ENCODE data around the gene NNAT.
"Not testable (repeated sequence)": the region's sequence is repeated elsewhere in the genome, so short reads cannot be mapped to it uniquely, and the experiment has no call there.

Gene NNAT

DNA sequence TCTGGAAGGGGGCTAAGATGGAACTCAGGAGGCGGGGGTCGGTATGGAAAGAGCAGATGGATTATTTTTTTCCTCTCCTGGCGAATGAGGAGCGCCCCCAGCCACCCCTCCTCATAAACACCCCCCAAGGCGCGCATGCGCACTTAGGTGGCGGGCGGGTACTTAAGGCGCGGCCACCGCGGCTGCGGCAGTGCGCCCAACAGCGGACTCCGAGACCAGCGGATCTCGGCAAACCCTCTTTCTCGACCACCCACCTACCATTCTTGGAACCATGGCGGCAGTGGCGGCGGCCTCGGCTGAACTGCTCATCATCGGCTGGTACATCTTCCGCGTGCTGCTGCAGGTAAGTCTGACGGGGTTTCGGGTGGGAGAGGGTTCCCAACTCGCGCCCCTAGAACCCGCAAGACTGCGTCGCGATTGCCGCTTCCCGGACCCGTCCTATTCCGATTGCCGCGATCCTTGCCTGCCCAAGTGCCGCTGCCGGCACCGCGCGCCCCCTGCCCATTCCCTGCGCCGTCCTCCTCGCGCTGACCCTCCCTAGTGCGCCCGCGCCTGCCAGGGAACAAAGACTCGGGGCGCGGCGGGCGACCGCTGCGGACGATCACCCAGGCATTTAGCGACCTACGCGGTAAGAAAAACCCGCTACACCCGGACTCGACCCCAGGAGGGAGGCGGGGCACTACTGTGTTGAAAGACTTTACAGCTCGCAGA is at the start of gene NNAT:
Gene NNAT, plus strand, starts transcription at position 190 of the 711 bp plus-strand sequence. Its CDS starts 82 bp downstream, at position 272.
- no peak for DNase-seq (ENCODE audit: low read depth in 1 of 2, low spot score in 1 of 2)

GRCh38 chr20:37471741-37472235 is 49.3 kb upstream of the NNAT start:
- DNase-seq (ENCODE audit: low read depth in 1 of 2, low spot score in 1 of 2): no peak

- not testable (repeated sequence) for DNase-seq (ENCODE audit: low read depth in 1 of 2, low spot score in 1 of 2)
These were observed 48.6 kb upstream of the NNAT start for GRCh38 chr20:37472435-37472834.

- no peak for DNase-seq (ENCODE audit: low read depth in 1 of 2, low spot score in 1 of 2)
These were observed 47.6 kb upstream of the NNAT start for GRCh38 chr20:37473249-37474000.

GRCh38 chr20:37474386-37474785 is 46.7 kb upstream of the NNAT start:
- DNase-seq (ENCODE audit: low read depth in 1 of 2, low spot score in 1 of 2): no peak

DNA sequence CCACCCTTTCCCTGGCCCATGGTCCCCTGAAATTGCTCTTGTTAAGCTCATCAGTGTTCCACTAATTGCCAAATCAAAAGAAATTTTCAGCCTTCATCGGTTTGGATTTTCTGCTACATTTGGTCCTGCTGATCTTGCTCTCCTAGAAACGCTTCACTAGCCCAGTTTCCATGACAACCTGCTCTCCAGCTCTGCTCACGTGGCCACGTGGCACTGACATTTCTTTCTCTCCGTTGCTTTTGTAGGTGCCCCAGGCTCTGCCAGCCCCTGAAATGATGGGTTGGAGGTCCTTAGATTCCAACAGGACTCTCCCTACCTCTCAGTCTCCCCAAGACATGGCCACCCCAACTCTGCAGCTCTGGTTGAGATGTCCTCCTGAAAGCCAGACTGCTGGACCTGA is 45.8 kb upstream of the NNAT start:
- DNase-seq (ENCODE audit: low read depth in 1 of 2, low spot score in 1 of 2): no peak

GRCh38 chr20:37477041-37477440 is 44.0 kb upstream of the NNAT start:
- no peak for DNase-seq (ENCODE audit: low read depth in 1 of 2, low spot score in 1 of 2)

- DNase-seq (ENCODE audit: low read depth in 1 of 2, low spot score in 1 of 2): no peak
These were observed 41.8 kb upstream of the NNAT start for GRCh38 chr20:37479266-37479665.

- no peak for DNase-seq (ENCODE audit: low read depth in 1 of 2, low spot score in 1 of 2)
These were observed 40.9 kb upstream of the NNAT start for GRCh38 chr20:37479925-37480691.

GRCh38 chr20:37480919-37481318 is 40.1 kb upstream of the NNAT start:
- DNase-seq (ENCODE audit: low read depth in 1 of 2, low spot score in 1 of 2): no peak

DNA sequence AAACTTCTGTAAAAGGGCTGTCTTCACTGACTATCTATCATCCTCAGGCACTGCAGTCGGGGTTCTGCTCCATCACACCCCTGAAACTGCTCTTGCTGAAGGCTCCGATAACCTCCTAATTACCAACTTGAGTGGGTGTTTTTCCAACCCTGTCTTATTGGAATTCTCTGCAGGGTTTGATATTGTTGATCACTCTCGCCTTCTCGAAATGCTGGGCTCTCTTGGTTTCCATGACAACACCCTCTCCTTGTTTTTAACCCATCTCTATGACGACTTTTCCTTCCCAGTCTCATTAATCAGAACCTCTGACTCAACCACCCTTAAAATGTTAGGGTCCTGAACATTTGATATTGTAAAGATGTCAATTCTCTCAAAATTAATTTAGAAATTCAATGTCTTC is 39.4 kb upstream of the NNAT start:
- no peak for DNase-seq (ENCODE audit: low read depth in 1 of 2, low spot score in 1 of 2)

DNA sequence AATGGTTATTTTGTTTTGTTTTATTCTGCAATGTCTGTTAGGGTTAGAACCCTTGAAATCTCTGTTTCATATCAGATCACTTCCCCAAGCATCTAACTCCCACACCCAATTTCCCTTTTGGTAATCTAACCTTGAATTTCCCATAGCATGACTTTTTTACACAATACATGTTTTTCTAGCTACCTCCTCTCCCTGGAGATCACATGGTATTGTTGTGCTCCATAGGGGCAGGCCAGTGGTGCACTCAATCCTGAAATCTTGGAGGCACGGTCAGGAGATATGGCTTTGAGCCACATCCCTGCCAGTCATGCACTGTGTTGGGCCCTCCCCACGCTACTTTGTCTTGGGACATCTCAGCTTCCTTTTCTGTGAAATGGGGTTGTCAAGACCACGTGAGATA is 36.7 kb upstream of the NNAT start:
- no peak for DNase-seq (ENCODE audit: low read depth in 1 of 2, low spot score in 1 of 2)

- not testable (repeated sequence) for DNase-seq (ENCODE audit: low read depth in 1 of 2, low spot score in 1 of 2)
These were observed 34.8 kb upstream of the NNAT start for GRCh38 chr20:37486209-37486608.

DNA sequence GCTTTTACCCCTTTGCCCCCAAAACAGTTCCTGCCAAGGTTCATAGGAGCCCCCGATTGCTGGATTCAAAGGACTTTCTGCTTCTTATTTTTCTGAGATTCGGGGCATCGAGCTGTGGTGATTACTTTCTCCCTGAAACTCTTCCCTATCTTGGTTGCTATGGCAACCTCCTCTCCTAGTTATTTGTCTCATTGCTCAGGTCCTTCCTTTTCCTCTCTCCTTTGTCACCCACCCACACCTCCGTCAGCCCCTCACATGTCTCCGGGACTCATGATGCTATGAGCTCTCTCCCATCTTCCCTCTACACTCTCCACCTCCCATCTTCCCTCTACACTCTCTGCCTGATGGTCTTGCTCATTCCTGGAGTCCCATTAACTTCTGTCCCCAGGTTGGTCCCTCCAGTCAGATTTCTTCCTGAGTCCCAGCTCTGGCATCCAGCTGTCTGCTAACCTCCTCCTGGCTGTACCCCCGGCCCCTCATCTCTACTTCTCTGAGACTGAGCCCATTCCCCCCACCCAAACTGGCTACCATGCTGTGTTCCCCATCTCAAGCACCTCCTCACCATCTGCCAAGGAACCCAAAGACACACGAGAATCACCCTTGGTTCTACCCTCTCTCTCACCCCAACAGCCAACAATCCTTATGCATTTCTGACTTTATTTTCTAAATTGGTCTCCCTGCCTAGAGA is 30.2 kb upstream of the NNAT start:
- DNase-seq (ENCODE audit: low read depth in 1 of 2, low spot score in 1 of 2): no peak

DNA sequence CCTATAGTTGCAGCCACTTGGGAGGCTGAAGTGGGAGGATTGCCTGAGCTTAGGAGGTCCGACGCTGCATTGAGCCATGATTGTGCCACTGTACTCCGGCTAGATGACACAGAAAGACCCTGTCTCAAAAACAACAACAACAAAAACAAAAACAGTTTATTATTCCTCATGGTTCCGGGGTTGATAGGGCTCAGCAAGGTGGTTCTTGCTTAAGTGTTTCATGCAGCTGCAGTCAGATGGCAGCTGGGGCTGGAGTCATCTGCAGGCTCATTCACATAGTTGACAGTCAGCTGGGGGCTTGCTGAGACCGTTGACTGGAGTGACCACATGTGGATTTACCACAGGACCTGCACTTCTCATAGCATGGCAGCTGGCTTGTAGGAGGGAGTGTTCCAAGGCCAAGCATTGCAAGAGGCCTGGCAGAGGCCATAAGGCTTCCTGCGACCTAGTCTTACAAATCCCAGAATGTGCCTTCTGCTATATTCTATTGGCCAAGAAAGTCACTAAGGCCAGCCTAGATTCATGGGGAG is 28.9 kb upstream of the NNAT start:
- no peak for DNase-seq (ENCODE audit: low read depth in 1 of 2, low spot score in 1 of 2)

DNA sequence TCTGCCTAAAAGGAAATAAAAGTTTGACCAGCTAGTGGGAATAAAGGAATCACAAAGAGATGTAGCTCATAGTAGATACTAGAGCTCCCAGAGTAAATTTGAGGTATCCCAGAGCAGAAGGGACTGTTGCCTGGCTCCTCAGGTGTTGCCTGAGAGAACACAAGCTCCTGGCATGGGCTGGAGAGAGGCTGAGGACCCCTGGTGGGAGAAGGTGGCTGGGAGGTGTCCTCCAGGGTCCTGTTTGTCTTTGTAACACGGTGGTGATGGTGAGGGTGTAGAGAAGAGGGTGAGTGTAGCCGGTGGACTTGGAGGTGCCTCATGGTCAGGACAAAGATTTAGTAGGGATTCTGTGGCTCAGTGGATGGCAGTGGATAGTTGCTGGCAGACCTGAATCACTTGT is 28.1 kb upstream of the NNAT start:
- no peak for DNase-seq (ENCODE audit: low read depth in 1 of 2, low spot score in 1 of 2)

DNA sequence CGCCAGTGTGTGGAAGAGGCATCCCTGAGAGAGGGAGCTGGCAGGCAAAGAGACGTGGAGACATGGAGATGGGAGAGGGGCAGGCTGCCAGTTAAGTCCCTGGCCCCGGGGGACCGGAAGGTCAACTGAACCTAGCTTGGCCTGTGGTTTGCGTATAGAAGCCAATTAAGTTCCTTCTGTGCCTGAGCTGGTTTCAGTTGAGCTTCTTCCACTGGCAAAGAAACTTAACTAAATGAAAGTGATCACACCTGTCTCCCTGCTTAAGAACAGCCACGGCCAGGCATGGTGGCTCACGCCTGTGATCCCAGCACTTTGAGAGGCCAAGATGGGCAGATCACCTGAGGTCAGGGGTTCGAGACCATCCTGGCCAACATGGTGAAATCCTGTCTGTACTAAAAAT is 26.7 kb upstream of the NNAT start:
- DNase-seq (ENCODE audit: low read depth in 1 of 2, low spot score in 1 of 2): no peak

DNA sequence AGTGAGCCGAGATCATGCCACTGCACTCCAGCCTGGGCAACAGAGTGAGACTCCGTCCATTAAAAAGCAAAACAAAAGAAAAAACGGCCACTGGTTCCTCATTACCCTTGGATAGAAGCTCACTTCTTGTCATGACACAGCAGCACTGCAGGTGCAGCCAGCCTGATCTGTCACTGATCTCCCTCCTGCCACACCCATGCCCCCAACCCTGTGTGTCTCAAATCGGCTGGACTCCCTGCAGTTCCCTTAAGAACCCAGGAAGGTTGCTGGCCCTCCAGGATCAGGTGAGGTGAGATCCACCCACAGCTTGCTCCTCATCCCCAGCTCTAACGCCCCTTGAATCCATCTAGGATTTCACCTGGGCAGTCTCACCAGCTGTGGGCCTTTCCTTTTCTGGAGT is 26.3 kb upstream of the NNAT start:
- no peak for DNase-seq (ENCODE audit: low read depth in 1 of 2, low spot score in 1 of 2)

DNA sequence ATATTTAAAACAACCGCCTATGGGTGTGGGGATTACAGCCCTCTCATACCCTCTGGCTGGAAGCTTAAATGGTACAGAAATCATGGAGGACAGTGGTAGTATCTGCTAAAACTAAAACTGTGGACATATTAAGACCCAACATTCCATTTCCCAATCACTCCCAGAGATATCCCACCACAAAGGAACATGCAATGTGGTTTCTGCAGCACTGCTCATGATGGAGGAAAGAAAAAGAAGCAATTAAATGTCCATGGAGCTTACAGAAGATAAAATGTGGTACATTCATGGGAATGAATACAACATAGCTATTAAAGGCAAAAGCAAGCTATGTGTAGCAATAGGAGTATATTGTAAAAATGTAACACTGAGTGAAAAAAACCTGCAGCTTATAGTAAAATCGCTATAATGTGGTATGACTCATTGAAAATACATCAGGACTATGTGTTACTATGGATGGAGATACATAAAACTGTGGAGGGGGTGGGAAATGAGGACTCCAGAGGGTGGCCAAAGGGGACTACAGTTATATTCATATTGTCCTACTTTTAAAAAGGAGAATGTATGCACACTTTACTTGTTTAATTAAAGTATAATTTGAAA is 22.9 kb upstream of the NNAT start:
- no peak for DNase-seq (ENCODE audit: low read depth in 1 of 2, low spot score in 1 of 2)

DNA sequence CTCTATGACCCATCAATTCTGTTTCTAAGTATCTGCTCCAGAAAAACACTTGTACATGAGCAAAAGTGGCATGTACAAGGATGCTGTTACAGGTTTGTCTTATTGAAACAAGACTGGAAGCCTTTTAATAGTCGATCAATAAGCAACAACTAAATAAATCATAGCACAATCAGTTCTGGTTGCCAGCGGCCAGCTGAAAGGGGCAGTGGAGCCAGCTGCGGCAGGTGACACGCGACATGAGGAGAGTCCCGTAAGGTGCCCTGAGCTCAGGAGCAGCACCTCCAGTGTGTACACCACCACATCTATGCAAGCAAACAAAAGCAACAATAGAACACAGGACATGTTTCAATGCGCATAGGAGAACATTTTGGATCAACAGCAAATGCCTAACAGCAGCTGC is 20.7 kb upstream of the NNAT start:
- DNase-seq (ENCODE audit: low read depth in 1 of 2, low spot score in 1 of 2): no peak

DNA sequence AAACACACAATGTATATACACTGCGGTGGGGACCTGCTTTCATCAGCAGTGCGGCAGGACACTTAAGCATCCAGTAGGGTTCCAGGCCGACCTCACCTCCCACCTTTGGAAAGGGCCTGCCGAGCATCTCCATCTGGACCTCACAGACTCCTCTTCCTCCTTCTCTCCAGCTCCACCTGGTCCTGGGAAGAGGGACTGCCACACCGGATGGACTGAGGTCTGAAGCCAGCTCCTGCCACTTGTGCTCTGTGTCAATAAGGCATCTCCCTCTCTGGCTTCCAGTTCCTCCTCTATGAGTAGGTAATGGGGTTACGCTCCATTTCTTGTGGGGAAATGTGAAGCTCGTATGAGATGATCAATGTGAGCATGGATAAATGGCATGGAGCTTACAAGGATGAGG is 19.1 kb upstream of the NNAT start:
- no peak for DNase-seq (ENCODE audit: low read depth in 1 of 2, low spot score in 1 of 2)
